ENCODE results near the gene LCMT1.

LCMT1 gene

GRCh38 chr16:25223964-25224363 is 112.4 kb downstream of the LCMT1 start:
- no peaks in the 10 kb centered on the region for H3K27me3 ChIP-seq (ENCODE audit: insufficient read depth, low read length)
- H3K4me1 ChIP-seq (ENCODE audit: control insufficient read depth, insufficient read depth, low read length, unreplicated experiment): no peaks in the 10 kb centered on the region
- no peak overlapping the region for H3K27ac ChIP-seq (ENCODE audit: low read depth, low read length)
- H3K36me3 ChIP-seq (ENCODE audit: insufficient read depth, low read length): no peaks in the 10 kb centered on the region
- no peak overlapping the region for H2AFZ ChIP-seq (ENCODE audit: low read length, unreplicated experiment)
- no peak overlapping the region for H3K4me3 ChIP-seq (ENCODE audit: low read depth, low read length)
- no peaks in the 10 kb centered on the region for H3K79me2 ChIP-seq (ENCODE audit: control insufficient read depth, insufficient read depth, low read length, unreplicated experiment)

- Histone ChIP-seq H3K4me1 (ENCODE audit: control insufficient read depth, insufficient read depth, low read length, unreplicated experiment) (no peaks in the 10 kb centered on the region), H3K27me3 (ENCODE audit: insufficient read depth, low read length) (no peaks in the 10 kb centered on the region), H3K36me3 (ENCODE audit: insufficient read depth, low read length) (no peaks in the 10 kb centered on the region), H3K4me3 (ENCODE audit: low read depth, low read length) (no peak overlapping the region), H2AFZ (ENCODE audit: low read length, unreplicated experiment) (no peak overlapping the region), H3K79me2 (ENCODE audit: control insufficient read depth, insufficient read depth, low read length, unreplicated experiment) (no peaks in the 10 kb centered on the region), H3K27ac (ENCODE audit: low read depth, low read length) (no peak overlapping the region)
These were observed 113.3 kb downstream of the LCMT1 start for GRCh38 chr16:25224731-25225319.

All from ACC112 (cell line).